GM18508 (cell line): ENCODE results near the gene COL11A1.
"Not testable (repeated sequence)": the region's sequence is repeated elsewhere in the genome, so short reads cannot be mapped to it uniquely, and the experiment has no call there.

Experiments
- ATAC-seq: cut with Tn5 transposase; IDR thresholded peaks from one replicate; pipeline ENCODE4 v1.9.1; 2021; ENCODE audit warnings: moderate number of reproducible peaks; ENCODE audit not compliant: insufficient read depth, unreplicated experiment

Gene COL11A1

DNA sequence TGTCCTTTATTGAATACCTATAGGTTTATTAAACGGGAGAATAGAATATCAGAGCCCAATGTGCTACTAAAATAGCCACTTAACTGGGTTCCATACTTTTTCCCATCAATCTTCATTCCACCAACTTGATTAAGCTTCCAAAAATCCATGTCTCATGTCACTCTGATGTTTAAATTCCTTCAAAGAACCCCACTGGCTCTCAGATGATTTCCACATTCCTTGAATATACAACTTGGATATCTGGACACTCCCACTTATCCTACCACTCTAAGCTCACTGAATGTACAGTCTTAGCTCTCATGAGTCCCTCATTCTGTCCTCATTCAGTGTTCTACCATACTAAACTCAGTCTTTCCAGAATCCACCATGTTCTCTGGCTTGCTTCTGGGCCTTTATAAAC, 21.1 kb downstream of the COL11A1 start:
- no peak for ATAC-seq

DNA sequence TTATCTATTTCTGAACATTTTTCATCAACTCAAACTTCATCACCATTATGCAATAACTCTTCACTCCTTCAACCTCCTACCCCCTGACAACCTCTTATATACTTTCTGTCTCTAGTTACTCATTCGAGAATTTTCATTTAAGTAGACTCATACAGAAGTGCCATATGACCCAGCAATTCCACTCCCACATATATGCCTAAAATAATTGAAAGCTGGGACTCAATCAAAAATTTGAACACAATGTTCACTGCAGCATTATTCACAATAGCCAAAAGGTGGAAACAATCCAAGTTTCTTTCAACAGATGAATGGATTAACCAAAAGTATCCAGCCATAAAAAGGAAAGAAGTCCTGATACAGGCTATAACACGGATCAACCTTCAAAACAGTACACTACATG, 24.1 kb downstream of the COL11A1 start:
- no peak for ATAC-seq

DNA sequence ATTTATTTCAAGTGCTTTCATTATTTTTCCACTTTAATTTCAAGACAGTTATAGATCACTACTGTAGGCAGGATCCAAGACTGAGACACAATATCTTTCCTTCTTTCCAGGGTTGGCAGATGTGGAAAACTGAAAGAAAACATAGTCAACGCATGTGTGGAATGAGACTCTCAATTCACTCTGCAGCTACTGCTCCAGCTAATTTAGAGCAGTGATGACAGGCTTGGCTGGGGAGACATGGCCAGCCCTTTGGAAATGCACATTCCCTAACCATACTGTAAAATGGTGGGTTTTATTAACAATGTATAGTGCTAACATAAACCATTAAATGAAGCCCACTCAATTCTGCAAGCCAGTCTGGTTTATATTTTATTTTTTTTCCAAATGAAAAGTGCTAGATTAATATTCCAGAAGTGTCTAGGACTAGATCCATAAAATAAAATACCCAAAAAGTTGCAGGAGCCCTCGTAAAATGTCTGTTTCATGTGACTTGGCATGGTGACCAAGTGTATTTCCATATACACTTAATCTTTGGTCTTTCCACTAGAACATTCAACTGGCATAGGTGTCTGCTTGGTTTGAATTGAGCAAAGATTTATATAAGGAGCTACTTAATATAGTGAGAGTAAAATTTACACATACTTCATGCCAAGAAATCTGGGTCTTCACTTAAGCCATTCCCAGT, 32.9 kb downstream of the COL11A1 start:
- no peak for ATAC-seq

DNA sequence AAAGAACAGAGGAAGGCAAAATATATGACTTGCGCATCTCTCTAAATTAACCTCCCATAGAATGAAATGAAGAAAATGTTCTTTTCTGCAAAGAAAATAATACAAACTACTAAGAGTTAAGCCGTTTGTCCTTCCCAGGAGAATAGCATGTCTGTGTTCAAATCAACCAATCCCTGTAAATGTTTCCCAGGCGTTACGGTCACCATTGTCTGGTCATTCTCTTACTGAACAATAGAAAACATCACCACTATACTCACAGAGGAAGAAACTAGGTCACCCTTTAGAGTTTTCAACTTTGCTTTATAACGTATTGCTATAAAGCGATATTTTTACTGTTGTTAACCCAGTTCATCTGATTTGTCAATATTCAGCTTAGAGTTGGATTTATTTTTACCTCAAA, 34.1 kb downstream of the COL11A1 start:
- ATAC-seq, result no peak

DNA sequence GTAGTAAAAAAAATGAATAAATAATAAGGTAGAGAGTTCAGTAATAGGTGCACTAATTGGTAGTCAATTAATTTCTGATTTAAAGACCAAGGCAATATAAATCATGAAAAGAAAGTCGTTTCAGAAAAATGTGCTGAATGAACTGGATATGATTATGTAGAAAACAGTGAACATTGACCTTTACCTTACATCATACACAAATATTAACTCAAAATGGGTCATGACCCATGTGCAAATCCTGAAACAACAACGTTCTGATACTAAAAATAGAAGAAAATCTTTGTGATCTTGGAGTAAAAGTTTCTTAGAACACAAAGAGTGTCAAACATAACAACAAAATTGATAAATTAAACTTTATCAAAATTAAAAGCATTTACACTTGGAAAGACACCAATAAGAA, 39.1 kb downstream of the COL11A1 start:
- no peak for ATAC-seq

- ATAC-seq, result no peak
Measured at GRCh38 chr1:103063921-103064320, 44.4 kb downstream of the COL11A1 start.

GRCh38 chr1:103058391-103058790, 49.9 kb downstream of the COL11A1 start:
- ATAC-seq, result no peak

GRCh38 chr1:103056423-103056822, 51.9 kb downstream of the COL11A1 start:
- ATAC-seq, result no peak

DNA sequence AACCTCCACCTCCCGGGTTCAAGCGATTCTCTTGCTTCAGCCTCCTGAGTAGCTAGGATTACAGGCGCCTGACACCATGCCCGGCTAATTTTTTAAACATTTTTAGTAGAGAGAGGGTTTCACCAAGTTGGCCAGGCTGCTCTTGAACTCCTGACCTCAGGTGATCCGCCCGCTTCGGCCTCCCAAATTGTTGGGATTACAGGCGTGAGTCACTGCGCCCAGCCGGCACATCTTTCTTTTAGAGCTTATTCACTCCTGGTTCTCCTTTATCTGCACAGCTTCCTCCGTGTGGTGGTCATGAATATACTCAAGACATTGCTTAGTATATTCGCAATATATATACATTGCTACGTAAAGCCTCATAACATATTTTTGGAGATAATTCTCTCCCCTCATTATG, 80.2 kb downstream of the COL11A1 start:
- ATAC-seq, result not testable (repeated sequence)

DNA sequence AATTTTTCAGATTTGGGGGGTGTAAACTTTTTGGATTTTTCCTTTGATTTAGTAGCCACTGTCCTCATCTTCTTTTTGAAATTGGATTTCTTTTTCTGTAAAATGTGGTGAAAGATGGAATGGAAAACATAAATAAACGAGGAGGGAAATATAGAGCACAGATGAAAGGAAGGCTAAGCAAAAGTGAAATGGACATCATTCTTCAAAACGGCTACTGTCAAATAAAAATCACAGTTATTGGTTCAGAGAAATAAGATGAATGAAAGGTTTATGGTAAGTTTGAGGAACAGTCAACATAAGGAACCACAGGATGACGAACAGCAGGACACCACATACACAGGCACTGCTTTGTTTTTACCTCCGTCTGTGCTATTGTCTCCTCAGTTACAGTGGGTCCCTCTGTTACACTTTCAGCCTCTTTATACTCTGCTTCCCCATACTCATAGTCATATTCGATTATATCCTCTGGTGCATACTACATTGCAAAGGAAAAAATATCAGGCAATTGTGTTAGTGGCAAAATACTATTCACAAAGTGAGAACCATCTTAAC, 82.4 kb downstream of the COL11A1 start:
- ATAC-seq, result no peak

- ATAC-seq, result no peak
Measured at GRCh38 chr1:103024051-103024450, 84.3 kb downstream of the COL11A1 start.

DNA sequence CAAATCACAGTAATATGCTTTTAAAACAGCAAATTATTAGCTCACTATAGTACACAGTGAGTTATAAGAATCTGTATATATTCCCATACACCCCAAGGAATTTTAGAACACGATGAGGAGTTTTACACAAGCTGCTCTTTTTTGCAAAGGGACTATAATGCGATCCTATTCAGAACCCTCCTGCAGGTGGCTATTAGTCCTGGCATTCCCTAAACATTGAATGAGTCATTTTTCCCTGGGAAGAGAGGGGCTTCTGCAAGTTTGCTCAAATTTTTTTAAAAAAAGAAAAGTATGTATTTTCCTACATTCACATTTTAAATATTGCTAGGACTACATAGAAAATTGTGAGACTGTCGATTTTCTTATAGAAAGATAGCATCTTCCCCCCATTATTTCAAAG, 106.3 kb downstream of the COL11A1 start:
- no peak for ATAC-seq

GRCh38 chr1:102978874-102979273, 129.4 kb downstream of the COL11A1 start:
- ATAC-seq, result no peak

DNA sequence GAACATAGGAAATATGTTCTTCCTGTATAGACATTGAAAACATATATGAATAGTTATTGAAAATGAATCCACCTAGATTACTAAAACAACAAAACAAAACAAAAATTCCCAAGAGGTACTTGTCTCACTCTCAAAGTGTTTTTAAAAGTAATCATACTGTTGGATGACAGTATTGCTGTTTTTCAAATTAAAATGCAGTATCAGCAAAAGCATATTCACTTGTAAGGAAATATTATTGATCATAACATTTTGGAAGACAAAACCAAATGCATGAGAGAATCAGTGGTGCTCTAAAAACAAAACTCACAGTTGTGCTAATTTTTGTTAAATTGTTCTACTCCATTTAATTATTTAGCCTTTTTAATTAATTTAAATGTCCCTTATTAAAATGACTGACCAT, 131.0 kb downstream of the COL11A1 start:
- ATAC-seq, result no peak

GRCh38 chr1:102970496-102971078, 137.7 kb downstream of the COL11A1 start:
- ATAC-seq, result no peak

DNA sequence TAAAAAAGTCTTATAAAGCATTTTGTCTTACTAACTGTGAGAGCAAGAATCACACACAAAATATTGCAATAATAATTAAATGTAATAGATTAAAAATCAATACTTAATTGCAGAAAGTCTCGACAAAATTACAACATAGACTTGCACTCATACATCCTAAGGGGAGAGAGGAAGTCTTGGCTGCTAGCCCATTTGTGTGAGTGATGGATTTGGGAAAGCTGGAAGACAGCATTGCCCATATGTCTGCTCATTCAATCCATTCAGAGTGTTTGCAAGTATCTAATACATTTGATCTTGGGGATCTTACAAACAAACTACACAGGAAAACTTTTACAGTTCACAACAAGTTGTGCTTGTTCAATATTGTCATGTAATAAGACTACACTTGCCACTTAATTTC, 140.5 kb downstream of the COL11A1 start:
- no peak for ATAC-seq

DNA sequence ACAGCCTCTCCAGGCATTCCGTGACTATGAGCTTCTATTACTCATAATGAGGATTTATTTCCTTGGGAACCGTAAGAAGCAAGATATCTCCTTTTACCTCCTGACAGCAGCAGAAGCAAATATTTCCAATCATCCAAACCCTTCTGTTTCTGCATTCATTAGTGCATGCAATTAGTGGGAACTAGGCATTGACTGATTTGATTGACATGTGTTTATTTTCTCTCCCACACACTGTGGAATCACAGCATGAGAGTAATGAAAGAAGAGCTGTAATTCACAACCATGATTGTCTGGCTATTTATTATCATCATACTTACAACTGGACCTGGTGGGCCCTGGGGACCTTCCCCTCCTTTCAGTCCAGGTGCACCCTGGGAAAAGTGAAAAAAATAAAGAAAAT, 146.8 kb downstream of the COL11A1 start:
- no peak for ATAC-seq

- no peak for ATAC-seq
Measured at GRCh38 chr1:102954576-102954975, 153.7 kb downstream of the COL11A1 start.

- ATAC-seq, result no peak
Measured at GRCh38 chr1:102952400-102952799, 155.9 kb downstream of the COL11A1 start.

DNA sequence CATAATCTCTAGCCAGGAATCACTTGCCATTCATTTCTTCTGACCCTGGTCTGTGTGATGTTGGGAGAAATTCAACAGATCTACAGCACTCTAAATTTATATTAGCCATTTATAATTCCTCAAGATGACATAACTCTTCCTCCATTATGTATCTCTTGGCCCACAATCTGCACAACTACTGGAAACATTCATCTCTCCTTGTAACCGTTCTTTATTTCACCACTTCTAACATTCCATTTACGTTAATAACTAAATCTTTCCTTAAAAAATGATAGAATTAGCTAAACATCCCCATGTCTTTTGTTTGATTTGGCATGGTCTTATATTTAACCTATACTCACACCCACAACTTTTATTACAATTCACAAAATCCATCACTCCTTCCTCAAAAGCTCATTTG, 166.0 kb downstream of the COL11A1 start:
- ATAC-seq, result no peak

DNA sequence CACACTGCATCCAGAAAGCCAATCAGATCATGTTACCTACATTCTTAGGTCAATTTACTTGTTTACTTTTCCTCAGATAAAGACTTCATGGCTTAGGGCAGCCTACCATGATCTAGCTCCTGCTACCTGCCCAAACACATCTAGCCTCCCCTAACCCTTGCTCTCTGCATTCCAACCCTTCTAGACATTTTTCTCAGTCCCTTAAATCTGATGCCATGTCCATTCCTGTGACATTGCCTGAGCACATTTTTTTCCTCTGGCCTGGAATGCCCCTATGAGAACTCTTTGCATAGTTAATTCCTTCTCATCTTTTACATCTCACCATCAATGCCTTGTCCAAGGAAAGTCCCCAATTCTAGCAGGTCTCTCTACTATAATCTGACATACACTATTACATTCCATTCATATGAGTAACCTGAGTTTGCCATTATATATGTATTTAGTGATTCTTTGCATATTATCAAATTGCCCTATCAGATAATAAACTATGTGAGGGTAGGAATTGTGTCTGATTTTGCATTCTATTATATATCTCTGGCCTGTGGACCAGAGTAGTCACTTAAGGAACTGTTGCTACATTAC, 166.9 kb downstream of the COL11A1 start:
- ATAC-seq, result no peak

DNA sequence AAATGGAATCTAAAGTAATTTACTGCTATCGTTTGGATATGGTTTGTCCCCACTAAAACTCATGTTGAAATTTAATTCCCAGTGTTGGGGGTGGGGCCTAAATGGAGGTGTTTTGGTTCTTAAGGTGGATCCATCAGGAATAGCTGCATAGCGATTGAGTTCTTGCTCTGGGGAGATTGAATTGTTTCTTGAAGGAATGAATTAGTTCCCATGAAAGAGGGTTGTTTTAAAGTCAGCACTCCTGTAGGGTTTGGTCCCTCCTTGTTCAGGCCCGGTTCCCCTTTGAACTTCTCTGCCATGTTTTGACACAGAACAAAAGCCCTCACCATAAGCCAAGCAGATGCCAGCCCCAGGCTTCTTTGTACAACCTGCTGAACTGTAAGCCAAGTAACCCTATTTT, 170.9 kb downstream of the COL11A1 start:
- no peak for ATAC-seq
